Thyroid gland (tissue), 4 donors: Measurements from ENCODE around the gene UBXN6. TPM values are rescaled to one million over a fixed set of nuclear protein-coding genes. Genes with fewer than 3 reads are reported as not detected.

ENCODE experiments used
- DNase-seq, 2 donors: peaks; one replicate each; pipeline ENCODE4 v3.0.0-alpha.2; 2019
- H3K27ac ChIP-seq, 3 donors: fragments of 200-600 bp; sonication (generic); 1 replicate in 2 of 3; 2 replicates in 1 of 3; pipeline ENCODE4 v1.5.1; 2016 to 2019; ENCODE audit warnings: mild to moderate bottlenecking in 1 of 3, moderate library complexity in 1 of 3
- H3K27me3 ChIP-seq: fragments of 200-600 bp; sonication (generic); one replicate; pipeline ENCODE4 v1.5.1; 2019
- H3K36me3 ChIP-seq, 2 donors: fragments of 200-600 bp; sonication (generic); one replicate each; pipeline ENCODE4 v1.5.1; 2016 to 2019
- H3K4me1 ChIP-seq, 2 donors: fragments of 200-600 bp; sonication (generic); one replicate each; pipeline ENCODE4 v1.5.1; 2017 to 2019
- H3K4me3 ChIP-seq, 3 donors: fragments of 200-600 bp; sonication (generic); replicated peaks in 1 of 3; 1 replicate in 2 of 3; 2 replicates in 1 of 3; pipeline ENCODE4 v1.5.1; 2016; ENCODE audit warnings: mild to moderate bottlenecking in 1 of 3
- H3K9me3 ChIP-seq: fragments of 200-600 bp; sonication (generic); one replicate; pipeline ENCODE4 v1.5.1; 2017
- CTCF ChIP-seq, 6 experiments: fragments of 200-600 bp in 3 of 6; fragments of 450-650 bp in 3 of 6; sonication (generic) in 3 of 6; IDR thresholded peaks; one replicate each; pipeline ENCODE4 v1.5.1; 2016 to 2019; ENCODE audit warnings: antibody characterized with exemption in 6 of 6, mild to moderate bottlenecking in 2 of 6, inconsistent platforms in 1 of 6, moderate library complexity in 1 of 6
- POLR2A ChIP-seq, 2 donors: fragments of 450-650 bp; IDR thresholded peaks; one replicate each; pipeline ENCODE4 v1.6.1; 2017; ENCODE audit warnings: antibody characterized with exemption in 2 of 2, mild to moderate bottlenecking in 2 of 2, moderate library complexity in 1 of 2
- WGBS, 2 donors: methylation state at CpG; one replicate each; pipeline ENCODE4 v1.1.5; 2017; 5-methylcytosine and 5-hydroxymethylcytosine counted together
- intact Hi-C: fragments of 100-400 bp; cut with DNase I; formaldehyde crosslinking; loops from one replicate; pipeline ENCODE4 v1.15.1; 2023
- total RNA-seq, 4 donors: library from RNA; depleted of rRNA; stranded (reverse); fragments of >200 nt; gene quantifications; one replicate each; pipeline ENCODE4 v1.2.3, GENCODE V29; 2016

The UBXN6 gene
- total RNA-seq, 4 donors from 2014 or later = 90.1 to 187 (median 106) TPM

- no peak for DNase-seq
- no peaks in the 10 kb centered on the region for H3K27me3 ChIP-seq
- 96% methylated on average over 61 of the region's 61 CpGs for WGBS, 2 donors
- peaks cover 49 to 77% of the 10 kb centered on the region in 2 donors for H3K36me3 ChIP-seq
- H3K4me3 ChIP-seq = no peak overlapping the region
- TF ChIP-seq POLR2A (IDR thresholded peaks at IDR 0.05) = no peak
- no peak for TF ChIP-seq CTCF (IDR thresholded peaks at IDR 0.05)
- H3K9me3 ChIP-seq = no peaks in the 10 kb centered on the region
- intact Hi-C loops = no loop called here
- no peaks in the 10 kb centered on the region for H3K4me1 ChIP-seq
- no peak overlapping the region for H3K27ac ChIP-seq
These were observed 36.5 kb upstream of the UBXN6 start for GRCh38 chr19:4493929-4494690.

GRCh38 chr19:4493104-4493928 is 35.7 kb upstream of the UBXN6 start:
- H3K36me3 ChIP-seq = peaks cover 44 to 76% of the 10 kb centered on the region in 2 donors

GRCh38 chr19:4492337-4493103 is 34.9 kb upstream of the UBXN6 start:
- H3K27me3 ChIP-seq = no peaks in the 10 kb centered on the region
- no peak overlapping the region for H3K4me3 ChIP-seq
- WGBS, 2 donors = 89 to 94% methylated on average over 3 of the region's 3 CpGs
- no peak for DNase-seq
- TF ChIP-seq CTCF (IDR thresholded peaks at IDR 0.05) (no peak), POLR2A (IDR thresholded peaks at IDR 0.05) (no peak)
- H3K9me3 ChIP-seq = no peaks in the 10 kb centered on the region
- peaks cover 36 to 72% of the 10 kb centered on the region in 2 donors for H3K36me3 ChIP-seq
- intact Hi-C loops = no loop called here
- no peak overlapping the region for H3K27ac ChIP-seq
- no peaks in the 10 kb centered on the region for H3K4me1 ChIP-seq

More at GRCh38 chr19:4493104-4493928, 35.7 kb upstream of the UBXN6 start:
- no peak for DNase-seq
- Histone ChIP-seq H3K9me3 (no peaks in the 10 kb centered on the region), H3K4me1 (no peaks in the 10 kb centered on the region), H3K4me3 (no peak overlapping the region), H3K27me3 (no peaks in the 10 kb centered on the region), H3K27ac (no peak overlapping the region)
- TF ChIP-seq CTCF (IDR thresholded peaks at IDR 0.05) = no peak
- TF ChIP-seq POLR2A (IDR thresholded peaks at IDR 0.05) = no peak
- 93 to 95% methylated on average over 38 of the region's 41 CpGs for WGBS, 2 donors
- intact Hi-C loops = no loop called here

- intact Hi-C loops = no loop called here
- DNase-seq = no peak
- no peak overlapping the region for H3K27ac ChIP-seq
- H3K4me3 ChIP-seq = no peak overlapping the region
- TF ChIP-seq CTCF (IDR thresholded peaks at IDR 0.05) = no peak
- TF ChIP-seq POLR2A (IDR thresholded peaks at IDR 0.05) = no peak
- 93 to 98% methylated on average over 19 to 21 of the region's 21 CpGs for WGBS, 2 donors
- H3K4me1 ChIP-seq = no peaks in the 10 kb centered on the region
- no peaks in the 10 kb centered on the region for H3K27me3 ChIP-seq
- peaks cover 33 to 64% of the 10 kb centered on the region in 2 donors for H3K36me3 ChIP-seq
- no peaks in the 10 kb centered on the region for H3K9me3 ChIP-seq
These were observed 33.9 kb upstream of the UBXN6 start for GRCh38 chr19:4491446-4491845.
